Measurements from ENCODE around the gene PPP1R18. TPM values are rescaled to one million over a fixed set of nuclear protein-coding genes. Genes with fewer than 3 reads are reported as not detected.

The PPP1R18 gene
- total and polyA plus RNA-seq, 9 of the 15 experiments (the other 6 are each of a cell fraction or from before 2014, with no cell fraction given) = 12.0 to 99.2 (median 42.6) TPM

- TF ChIP-seq CUX1 (CRISPR knock-in tag; IDR thresholded peaks at IDR 0.05) (no peak), RUNX1 (IDR thresholded peaks at IDR 0.05; ENCODE audit: low read depth) (no peak), MBD2 (IDR thresholded peaks at IDR 0.05; ENCODE audit: borderline replicate concordance, low read depth) (0 out of 2 replicates have a peak, but pooled peaks have one; percentile 34), TCF7L2 (IDR thresholded peaks at IDR 0.05; ENCODE audit: low read depth, low read length) (no peak), HOMEZ (CRISPR knock-in tag; IDR thresholded peaks at IDR 0.05) (no peak), TEAD2 (tag; IDR thresholded peaks at IDR 0.05) (no peak), AFF4 (CRISPR knock-in tag; IDR thresholded peaks at IDR 0.05) (peak; percentile 23; the same call in 1 of the 2 replicates), ZNF24 (IDR thresholded peaks at IDR 0.05) (0 out of 2 replicates have a peak, but pooled peaks have one; percentile 28), NR3C1 (CRISPR knock-in tag; IDR thresholded peaks at IDR 0.05) (no peak), ID3 (CRISPR knock-in tag; IDR thresholded peaks at IDR 0.05) (no peak), ID3 (tag; IDR thresholded peaks at IDR 0.05) (no peak), BMI1 (IDR thresholded peaks at IDR 0.05; ENCODE audit: low read length) (no peak), NBN (IDR thresholded peaks at IDR 0.05; ENCODE audit: low read depth) (0 out of 2 replicates have a peak, but pooled peaks have one; percentile 30), ZNF354B (CRISPR knock-in tag; IDR thresholded peaks at IDR 0.05) (no peak), SOX6 (IDR thresholded peaks at IDR 0.05) (peak; percentile 80), ZNF79 (CRISPR knock-in tag; IDR thresholded peaks at IDR 0.05; ENCODE audit: low read depth) (no peak), ZNF324 (CRISPR knock-in tag; IDR thresholded peaks at IDR 0.05) (peak; percentile 72)
Observed at GRCh38 chr6:30721198-30722024, 35.0 kb upstream of the PPP1R18 start (continued).
